ENCODE data around the gene KCNQ1. TPM values are rescaled to one million over a fixed set of nuclear protein-coding genes. Genes with fewer than 3 reads are reported as not detected.

KCNQ1 gene
- total and polyA plus RNA-seq, 4 donors: 15.4 to 41.7 (median 26.2) TPM

- peaks cover 0 to 1% (median 0%) of the 10 kb centered on the region in 4 donors for H3K36me3 ChIP-seq (ENCODE audit: control insufficient read depth in 4 of 4, insufficient read depth in 4 of 4, low read length in 4 of 4)
- WGBS, 2 donors: 70 to 79% methylated on average over 3 of the region's 3 CpGs
- H3K27me3 ChIP-seq (ENCODE audit: control insufficient read depth in 3 of 3, insufficient read depth in 3 of 3, low read length in 2 of 3): no peaks in the 10 kb centered on the region
- no peak overlapping the region for H3K4me3 ChIP-seq
- H3K9me3 ChIP-seq (ENCODE audit: control insufficient read depth in 4 of 4, insufficient read depth in 3 of 4, low read length in 3 of 4): no peaks in the 10 kb centered on the region
- DNase-seq (peak in 1 of 3 donors; percentile 4), ATAC-seq (ENCODE audit: insufficient read depth, low FRiP score) (no peak)
- peaks cover 6 to 60% (median 39%) of the 10 kb centered on the region in 5 donors for H3K4me1 ChIP-seq (ENCODE audit: control insufficient read depth in 5 of 5, insufficient read depth in 5 of 5, low read length in 5 of 5)
- no peak for TF ChIP-seq CTCF (IDR thresholded peaks at IDR 0.05; ENCODE audit: control extremely low read depth, extremely low read depth)
- H3K9ac ChIP-seq (ENCODE audit: insufficient read depth in 1 of 2, low read length in 2 of 2): peak overlapping the region in 1 of 2 donors; percentile 44
- peak overlapping the region in 1 of 2 donors; percentile 11 for H3K27ac ChIP-seq (ENCODE audit: low read depth in 1 of 2, low read length in 1 of 2)
These were observed 246.6 kb downstream of the KCNQ1 start for GRCh38 chr11:2691355-2691761.

GRCh38 chr11:2691991-2692875, 247.4 kb downstream of the KCNQ1 start:
- ATAC-seq (ENCODE audit: insufficient read depth, low FRiP score) (peak; percentile 57), DNase-seq (peak; percentile 65 to 78 (median 71))
- TF ChIP-seq CTCF (IDR thresholded peaks at IDR 0.05; ENCODE audit: control extremely low read depth, extremely low read depth): no peak
- Histone ChIP-seq H3K9me3 (ENCODE audit: control insufficient read depth in 4 of 4, insufficient read depth in 3 of 4, low read length in 3 of 4) (no peaks in the 10 kb centered on the region), H3K4me1 (ENCODE audit: control insufficient read depth in 5 of 5, insufficient read depth in 5 of 5, low read length in 5 of 5) (peaks cover 6 to 67% (median 37%) of the 10 kb centered on the region in 5 donors), H3K36me3 (ENCODE audit: control insufficient read depth in 4 of 4, insufficient read depth in 4 of 4, low read length in 4 of 4) (peaks cover 0 to 1% (median 0%) of the 10 kb centered on the region in 4 donors), H3K27ac (ENCODE audit: low read depth in 1 of 2, low read length in 1 of 2) (peak overlapping the region in 1 of 2 donors; percentile 43), H3K27me3 (ENCODE audit: control insufficient read depth in 3 of 3, insufficient read depth in 3 of 3, low read length in 2 of 3) (no peaks in the 10 kb centered on the region), H3K9ac (ENCODE audit: insufficient read depth in 1 of 2, low read length in 2 of 2) (peak overlapping the region in 1 of 2 donors; percentile 47), H3K4me3 (no peak overlapping the region)
- 79 to 91% methylated on average over 3 of the region's 3 CpGs for WGBS, 2 donors

- Histone ChIP-seq H3K9me3 (ENCODE audit: control insufficient read depth in 4 of 4, insufficient read depth in 3 of 4, low read length in 3 of 4) (no peaks in the 10 kb centered on the region), H3K4me3 (no peak overlapping the region), H3K27me3 (ENCODE audit: control insufficient read depth in 3 of 3, insufficient read depth in 3 of 3, low read length in 2 of 3) (no peaks in the 10 kb centered on the region), H3K27ac (ENCODE audit: low read depth in 1 of 2, low read length in 1 of 2) (peak overlapping the region in 1 of 2 donors; percentile 42), H3K9ac (ENCODE audit: insufficient read depth in 1 of 2, low read length in 2 of 2) (peak overlapping the region in 1 of 2 donors; percentile 47), H3K4me1 (ENCODE audit: control insufficient read depth in 5 of 5, insufficient read depth in 5 of 5, low read length in 5 of 5) (peaks cover 6 to 62% (median 24%) of the 10 kb centered on the region in 5 donors), H3K36me3 (ENCODE audit: control insufficient read depth in 4 of 4, insufficient read depth in 4 of 4, low read length in 4 of 4) (peaks cover 0 to 1% (median 0%) of the 10 kb centered on the region in 4 donors)
- DNase-seq: peak in 1 of 3 donors; percentile 15
- TF ChIP-seq CTCF (IDR thresholded peaks at IDR 0.05; ENCODE audit: control extremely low read depth, extremely low read depth): no peak
- ATAC-seq (ENCODE audit: insufficient read depth, low FRiP score): no peak
- 81 to 83% methylated on average over 18 of the region's 18 CpGs for WGBS, 2 donors
These were observed 248.8 kb downstream of the KCNQ1 start for GRCh38 chr11:2693271-2694261.
